ENCODE measurements around the gene CD44. TPM values are rescaled to one million over a fixed set of nuclear protein-coding genes. Genes with fewer than 3 reads are reported as not detected.

The CD44 gene
- polyA plus RNA-seq, 1 of the 3 experiments (the other 2 are of a cell fraction): 457 TPM

DNA sequence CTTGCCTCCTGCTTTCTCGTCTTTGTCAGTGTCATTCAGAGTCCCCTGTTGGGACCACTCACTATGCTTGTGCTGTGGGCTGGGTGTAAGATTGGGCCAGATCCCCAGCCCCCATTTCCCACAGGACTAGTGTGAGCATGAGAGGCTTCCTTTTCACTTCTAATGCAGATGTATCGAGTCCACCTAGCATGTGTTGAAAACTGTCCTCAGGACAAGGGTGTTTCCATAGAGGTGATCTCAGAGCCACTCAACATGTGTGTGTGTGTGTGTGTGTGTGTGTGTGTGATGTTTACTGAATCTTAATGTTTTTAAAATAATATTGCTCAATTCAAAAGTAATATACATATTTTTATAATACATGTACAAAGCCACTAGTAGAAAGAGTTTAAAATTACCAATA lies 11.4 kb upstream of the CD44 start:
- Histone ChIP-seq H3F3A (replicated peaks; ENCODE audit: insufficient read depth) (no peaks in the 10 kb centered on the region), H3K9me2 (no peaks in the 10 kb centered on the region), H3K4me2 (no peak overlapping the region), H3K4me1 (ENCODE audit: control insufficient read depth in 1 of 2, insufficient read depth in 2 of 2, low read depth in 1 of 2, low read length in 1 of 2) (no peaks in the 10 kb centered on the region), H3K9ac (no peak overlapping the region), H2AFZ (ENCODE audit: low read depth) (no peak overlapping the region), H4K20me1 (ENCODE audit: insufficient read depth) (no peaks in the 10 kb centered on the region), H3K27ac (ENCODE audit: low read depth in 2 of 2, low read length in 1 of 2) (no peak overlapping the region), H3K36me3 (replicated peaks in 1 of 2; ENCODE audit: control insufficient read depth in 1 of 2, insufficient read depth in 2 of 2, low read length in 1 of 2) (no peaks in the 10 kb centered on the region), H3K4me3 (ENCODE audit: low read depth in 2 of 2, low read length in 1 of 2) (no peak overlapping the region), H3K9me3 (no peaks in the 10 kb centered on the region), H3K27me3 (ENCODE audit: insufficient read depth) (no peaks in the 10 kb centered on the region), H3K79me2 (ENCODE audit: insufficient read depth) (no peaks in the 10 kb centered on the region)
- WGBS (ENCODE audit: low lambda C conversion rate): 70% methylated on average over 1 of the region's 2 CpGs
- POLR2A ChIA-PET: no interaction called here
- no peak for DNase-seq
- CTCF ChIA-PET: no interaction called here
- TF ChIP-seq, protein P1, sequence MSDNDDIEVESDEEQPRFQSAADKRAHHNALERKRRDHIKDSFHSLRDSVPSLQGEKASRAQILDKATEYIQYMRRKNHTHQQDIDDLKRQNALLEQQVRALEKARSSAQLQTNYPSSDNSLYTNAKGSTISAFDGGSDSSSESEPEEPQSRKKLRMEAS (IDR thresholded peaks at IDR 0.05; ENCODE audit: low read depth): no peak
- TF ChIP-seq SIN3A (IDR thresholded peaks at IDR 0.05; ENCODE audit: borderline replicate concordance, low read depth, low read length): no peak
- TF ChIP-seq, protein P2, sequence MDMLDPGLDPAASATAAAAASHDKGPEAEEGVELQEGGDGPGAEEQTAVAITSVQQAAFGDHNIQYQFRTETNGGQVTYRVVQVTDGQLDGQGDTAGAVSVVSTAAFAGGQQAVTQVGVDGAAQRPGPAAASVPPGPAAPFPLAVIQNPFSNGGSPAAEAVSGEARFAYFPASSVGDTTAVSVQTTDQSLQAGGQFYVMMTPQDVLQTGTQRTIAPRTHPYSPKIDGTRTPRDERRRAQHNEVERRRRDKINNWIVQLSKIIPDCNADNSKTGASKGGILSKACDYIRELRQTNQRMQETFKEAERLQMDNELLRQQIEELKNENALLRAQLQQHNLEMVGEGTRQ (IDR thresholded peaks at IDR 0.05; ENCODE audit: borderline replicate concordance, low read depth, low read length): no peak
- TF ChIP-seq FOXM1 (IDR thresholded peaks at IDR 0.05; ENCODE audit: low read depth): no peak
- no peak for TF ChIP-seq GABPA (IDR thresholded peaks at IDR 0.05; ENCODE audit: low read depth)
- no peak for TF ChIP-seq CHD2 (IDR thresholded peaks at IDR 0.05; ENCODE audit: low read length, partially characterized antibody)
- TF ChIP-seq NFIC (IDR thresholded peaks at IDR 0.05; ENCODE audit: borderline replicate concordance): no peak
- TF ChIP-seq GATA2 (CRISPR knock-in tag; IDR thresholded peaks at IDR 0.05): no peak
- TF ChIP-seq NRF1 (IDR thresholded peaks at IDR 0.05; ENCODE audit: low read depth, low read length): no peak
- TF ChIP-seq RAD21 (IDR thresholded peaks at IDR 0.05; ENCODE audit: low read length): no peak
- TF ChIP-seq FOXJ3 (CRISPR knock-in tag; IDR thresholded peaks at IDR 0.05): no peak
- TF ChIP-seq, protein P3, sequence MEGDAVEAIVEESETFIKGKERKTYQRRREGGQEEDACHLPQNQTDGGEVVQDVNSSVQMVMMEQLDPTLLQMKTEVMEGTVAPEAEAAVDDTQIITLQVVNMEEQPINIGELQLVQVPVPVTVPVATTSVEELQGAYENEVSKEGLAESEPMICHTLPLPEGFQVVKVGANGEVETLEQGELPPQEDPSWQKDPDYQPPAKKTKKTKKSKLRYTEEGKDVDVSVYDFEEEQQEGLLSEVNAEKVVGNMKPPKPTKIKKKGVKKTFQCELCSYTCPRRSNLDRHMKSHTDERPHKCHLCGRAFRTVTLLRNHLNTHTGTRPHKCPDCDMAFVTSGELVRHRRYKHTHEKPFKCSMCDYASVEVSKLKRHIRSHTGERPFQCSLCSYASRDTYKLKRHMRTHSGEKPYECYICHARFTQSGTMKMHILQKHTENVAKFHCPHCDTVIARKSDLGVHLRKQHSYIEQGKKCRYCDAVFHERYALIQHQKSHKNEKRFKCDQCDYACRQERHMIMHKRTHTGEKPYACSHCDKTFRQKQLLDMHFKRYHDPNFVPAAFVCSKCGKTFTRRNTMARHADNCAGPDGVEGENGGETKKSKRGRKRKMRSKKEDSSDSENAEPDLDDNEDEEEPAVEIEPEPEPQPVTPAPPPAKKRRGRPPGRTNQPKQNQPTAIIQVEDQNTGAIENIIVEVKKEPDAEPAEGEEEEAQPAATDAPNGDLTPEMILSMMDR (IDR thresholded peaks at IDR 0.05): no peak
- no peak for TF ChIP-seq TEAD4 (IDR thresholded peaks at IDR 0.05; ENCODE audit: borderline replicate concordance, insufficient read depth)
- no peak for TF ChIP-seq RFX5 (IDR thresholded peaks at IDR 0.05; ENCODE audit: low read length)
- TF ChIP-seq, protein P4, sequence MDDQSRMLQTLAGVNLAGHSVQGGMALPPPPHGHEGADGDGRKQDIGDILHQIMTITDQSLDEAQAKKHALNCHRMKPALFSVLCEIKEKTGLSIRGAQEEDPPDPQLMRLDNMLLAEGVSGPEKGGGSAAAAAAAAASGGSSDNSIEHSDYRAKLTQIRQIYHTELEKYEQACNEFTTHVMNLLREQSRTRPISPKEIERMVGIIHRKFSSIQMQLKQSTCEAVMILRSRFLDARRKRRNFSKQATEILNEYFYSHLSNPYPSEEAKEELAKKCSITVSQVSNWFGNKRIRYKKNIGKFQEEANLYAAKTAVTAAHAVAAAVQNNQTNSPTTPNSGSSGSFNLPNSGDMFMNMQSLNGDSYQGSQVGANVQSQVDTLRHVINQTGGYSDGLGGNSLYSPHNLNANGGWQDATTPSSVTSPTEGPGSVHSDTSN (IDR thresholded peaks at IDR 0.05): no peak
- TF ChIP-seq, protein P5, sequence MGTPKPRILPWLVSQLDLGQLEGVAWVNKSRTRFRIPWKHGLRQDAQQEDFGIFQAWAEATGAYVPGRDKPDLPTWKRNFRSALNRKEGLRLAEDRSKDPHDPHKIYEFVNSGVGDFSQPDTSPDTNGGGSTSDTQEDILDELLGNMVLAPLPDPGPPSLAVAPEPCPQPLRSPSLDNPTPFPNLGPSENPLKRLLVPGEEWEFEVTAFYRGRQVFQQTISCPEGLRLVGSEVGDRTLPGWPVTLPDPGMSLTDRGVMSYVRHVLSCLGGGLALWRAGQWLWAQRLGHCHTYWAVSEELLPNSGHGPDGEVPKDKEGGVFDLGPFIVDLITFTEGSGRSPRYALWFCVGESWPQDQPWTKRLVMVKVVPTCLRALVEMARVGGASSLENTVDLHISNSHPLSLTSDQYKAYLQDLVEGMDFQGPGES (IDR thresholded peaks at IDR 0.05; ENCODE audit: low read depth, low read length): no peak
- no peak for TF ChIP-seq POLR2AphosphoS5 (IDR thresholded peaks at IDR 0.05; ENCODE audit: low read depth, low read length)
- TF ChIP-seq RCOR1 (IDR thresholded peaks at IDR 0.05; ENCODE audit: low read length): no peak
- TF ChIP-seq ELF1 (IDR thresholded peaks at IDR 0.05): no peak
- no peak for TF ChIP-seq TCF12 (IDR thresholded peaks at IDR 0.05)
